ENCODE data around the gene NECTIN2.
"Not testable (repeated sequence)": the region's sequence is repeated elsewhere in the genome, so short reads cannot be mapped to it uniquely, and the experiment has no call there.

Gene NECTIN2

GRCh38 chr19:44908836-44909261 lies 62.8 kb downstream of the NECTIN2 start:
- no peaks in the 10 kb centered on the region for H3K79me2 ChIP-seq (ENCODE audit: low read length)
- H3K4me1 ChIP-seq (ENCODE audit: low read length): peaks cover 13% of the 10 kb centered on the region
- H2AFZ ChIP-seq (ENCODE audit: low read depth, low read length): no peak overlapping the region
- TF ChIP-seq, protein P1, sequence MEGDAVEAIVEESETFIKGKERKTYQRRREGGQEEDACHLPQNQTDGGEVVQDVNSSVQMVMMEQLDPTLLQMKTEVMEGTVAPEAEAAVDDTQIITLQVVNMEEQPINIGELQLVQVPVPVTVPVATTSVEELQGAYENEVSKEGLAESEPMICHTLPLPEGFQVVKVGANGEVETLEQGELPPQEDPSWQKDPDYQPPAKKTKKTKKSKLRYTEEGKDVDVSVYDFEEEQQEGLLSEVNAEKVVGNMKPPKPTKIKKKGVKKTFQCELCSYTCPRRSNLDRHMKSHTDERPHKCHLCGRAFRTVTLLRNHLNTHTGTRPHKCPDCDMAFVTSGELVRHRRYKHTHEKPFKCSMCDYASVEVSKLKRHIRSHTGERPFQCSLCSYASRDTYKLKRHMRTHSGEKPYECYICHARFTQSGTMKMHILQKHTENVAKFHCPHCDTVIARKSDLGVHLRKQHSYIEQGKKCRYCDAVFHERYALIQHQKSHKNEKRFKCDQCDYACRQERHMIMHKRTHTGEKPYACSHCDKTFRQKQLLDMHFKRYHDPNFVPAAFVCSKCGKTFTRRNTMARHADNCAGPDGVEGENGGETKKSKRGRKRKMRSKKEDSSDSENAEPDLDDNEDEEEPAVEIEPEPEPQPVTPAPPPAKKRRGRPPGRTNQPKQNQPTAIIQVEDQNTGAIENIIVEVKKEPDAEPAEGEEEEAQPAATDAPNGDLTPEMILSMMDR (IDR thresholded peaks at IDR 0.05; ENCODE audit: low read depth, low read length): no peak
- TF ChIP-seq EZH2phosphoT487 (IDR thresholded peaks at IDR 0.05; ENCODE audit: low read depth): no peak
- no peaks in the 10 kb centered on the region for H4K20me1 ChIP-seq (ENCODE audit: insufficient read depth, low read length)
- H3K9me3 ChIP-seq (ENCODE audit: insufficient read depth, low read length): no peaks in the 10 kb centered on the region
- H3K4me3 ChIP-seq (ENCODE audit: low read length): no peak overlapping the region
- H3K36me3 ChIP-seq (replicated peaks; ENCODE audit: low read depth, low read length): peaks cover 5% of the 10 kb centered on the region
- H3K4me2 ChIP-seq (ENCODE audit: low read length): no peak overlapping the region
- H3K9ac ChIP-seq (ENCODE audit: low read length): no peak overlapping the region
- peaks cover 2% of the 10 kb centered on the region; the same call in 1 of the 2 replicates for H3K27me3 ChIP-seq (ENCODE audit: low read depth, low read length)
- H3K27ac ChIP-seq (ENCODE audit: low read length): no peak overlapping the region

- Histone ChIP-seq H3K36me3 (replicated peaks; ENCODE audit: low read depth, low read length) (no peaks in the 10 kb centered on the region), H3K9me3 (ENCODE audit: insufficient read depth, low read length) (no peaks in the 10 kb centered on the region), H3K4me2 (ENCODE audit: low read length) (no peak overlapping the region), H2AFZ (ENCODE audit: low read depth, low read length) (no peak overlapping the region), H3K4me3 (ENCODE audit: low read length) (no peak overlapping the region), H3K9ac (ENCODE audit: low read length) (no peak overlapping the region), H3K27ac (ENCODE audit: low read length) (no peak overlapping the region), H3K79me2 (ENCODE audit: low read length) (no peaks in the 10 kb centered on the region), H3K4me1 (ENCODE audit: low read length) (peaks cover 18% of the 10 kb centered on the region), H4K20me1 (ENCODE audit: insufficient read depth, low read length) (no peaks in the 10 kb centered on the region), H3K27me3 (ENCODE audit: low read depth, low read length) (peaks cover 2% of the 10 kb centered on the region; the same call in 1 of the 2 replicates)
- TF ChIP-seq, protein P1 (IDR thresholded peaks at IDR 0.05; ENCODE audit: low read depth, low read length): no peak
- TF ChIP-seq EZH2phosphoT487 (IDR thresholded peaks at IDR 0.05; ENCODE audit: low read depth): no peak
These were observed 63.7 kb downstream of the NECTIN2 start for GRCh38 chr19:44909775-44910174.

GRCh38 chr19:44911896-44912295 lies 65.8 kb downstream of the NECTIN2 start:
- H3K4me1 ChIP-seq (ENCODE audit: low read length): peaks cover 21% of the 10 kb centered on the region
- not testable (repeated sequence) for H4K20me1 ChIP-seq (ENCODE audit: insufficient read depth, low read length); H3K4me2 ChIP-seq (ENCODE audit: low read length); H3K79me2 ChIP-seq (ENCODE audit: low read length); H3K4me3 ChIP-seq (ENCODE audit: low read length); H3K9me3 ChIP-seq (ENCODE audit: insufficient read depth, low read length); H2AFZ ChIP-seq (ENCODE audit: low read depth, low read length); H3K9ac ChIP-seq (ENCODE audit: low read length); H3K27ac ChIP-seq (ENCODE audit: low read length); H3K27me3 ChIP-seq (ENCODE audit: low read depth, low read length); H3K36me3 ChIP-seq (replicated peaks; ENCODE audit: low read depth, low read length)

GRCh38 chr19:44912854-44913253 lies 66.8 kb downstream of the NECTIN2 start:
- Histone ChIP-seq H3K27ac (ENCODE audit: low read length) (no peak overlapping the region), H3K9ac (ENCODE audit: low read length) (no peak overlapping the region), H4K20me1 (ENCODE audit: insufficient read depth, low read length) (no peaks in the 10 kb centered on the region), H2AFZ (ENCODE audit: low read depth, low read length) (no peak overlapping the region), H3K9me3 (ENCODE audit: insufficient read depth, low read length) (no peaks in the 10 kb centered on the region), H3K36me3 (replicated peaks; ENCODE audit: low read depth, low read length) (no peaks in the 10 kb centered on the region), H3K79me2 (ENCODE audit: low read length) (no peaks in the 10 kb centered on the region), H3K4me3 (ENCODE audit: low read length) (no peak overlapping the region), H3K4me1 (ENCODE audit: low read length) (peaks cover 21% of the 10 kb centered on the region), H3K4me2 (ENCODE audit: low read length) (no peak overlapping the region), H3K27me3 (ENCODE audit: low read depth, low read length) (peaks cover 2% of the 10 kb centered on the region; the same call in 1 of the 2 replicates)
- TF ChIP-seq, protein P1 (IDR thresholded peaks at IDR 0.05; ENCODE audit: low read depth, low read length): no peak
- TF ChIP-seq EZH2phosphoT487 (IDR thresholded peaks at IDR 0.05; ENCODE audit: low read depth): no peak

DNA sequence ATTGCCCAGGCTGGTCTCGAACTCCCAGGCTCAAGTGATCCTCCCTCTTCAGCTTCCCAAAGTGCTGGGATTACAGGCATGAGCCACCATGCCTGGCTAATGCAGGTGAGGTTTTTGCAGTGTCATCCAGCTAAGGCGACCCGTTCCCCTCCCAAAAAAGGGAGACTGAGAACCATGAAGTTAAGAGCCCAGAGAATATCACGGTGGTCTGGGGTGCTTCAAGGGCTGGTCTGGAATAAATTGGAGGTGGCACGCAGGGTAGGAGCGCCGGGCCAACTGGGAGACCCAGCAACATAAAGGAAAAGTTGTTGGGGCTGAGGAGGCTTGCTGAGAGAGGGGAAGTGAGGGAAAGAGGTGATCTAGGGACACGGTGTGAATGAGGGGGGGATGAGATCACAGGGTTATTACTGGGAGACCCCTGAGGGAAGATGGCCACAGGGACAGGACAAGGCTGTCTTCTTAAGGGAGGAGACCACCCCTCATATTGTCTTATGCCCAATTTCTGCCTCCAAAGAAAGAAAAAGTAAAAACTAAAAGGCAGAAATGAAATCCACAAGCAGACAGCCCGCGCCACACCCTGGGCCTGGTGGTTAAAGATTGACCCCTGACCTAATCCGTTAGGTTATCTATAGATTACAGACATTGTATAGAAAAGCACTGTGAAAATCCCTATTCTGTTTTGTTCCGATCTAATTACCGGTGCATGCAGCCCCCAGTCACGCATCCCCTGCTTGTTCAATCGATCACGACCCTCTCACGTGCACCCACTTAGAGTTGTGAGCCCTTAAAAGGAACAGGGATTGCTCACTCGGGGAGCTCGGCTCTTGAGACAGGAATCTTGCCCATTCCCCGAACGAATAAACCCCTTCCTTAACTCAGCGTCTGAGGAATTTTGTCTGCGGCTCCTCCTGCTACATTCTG lies 67.7 kb downstream of the NECTIN2 start:
- Histone ChIP-seq H3K4me3 (ENCODE audit: low read length) (peak overlapping the region; percentile 74), H3K9ac (ENCODE audit: low read length) (peak overlapping the region; percentile 81), H3K4me2 (ENCODE audit: low read length) (peak overlapping the region; percentile 85), H3K4me1 (ENCODE audit: low read length) (peaks cover 21% of the 10 kb centered on the region)
- H3K36me3 ChIP-seq (replicated peaks; ENCODE audit: low read depth, low read length); H3K27me3 ChIP-seq (ENCODE audit: low read depth, low read length); H3K27ac ChIP-seq (ENCODE audit: low read length); H4K20me1 ChIP-seq (ENCODE audit: insufficient read depth, low read length); H3K9me3 ChIP-seq (ENCODE audit: insufficient read depth, low read length); H3K79me2 ChIP-seq (ENCODE audit: low read length); H2AFZ ChIP-seq (ENCODE audit: low read depth, low read length): not testable (repeated sequence)

DNA sequence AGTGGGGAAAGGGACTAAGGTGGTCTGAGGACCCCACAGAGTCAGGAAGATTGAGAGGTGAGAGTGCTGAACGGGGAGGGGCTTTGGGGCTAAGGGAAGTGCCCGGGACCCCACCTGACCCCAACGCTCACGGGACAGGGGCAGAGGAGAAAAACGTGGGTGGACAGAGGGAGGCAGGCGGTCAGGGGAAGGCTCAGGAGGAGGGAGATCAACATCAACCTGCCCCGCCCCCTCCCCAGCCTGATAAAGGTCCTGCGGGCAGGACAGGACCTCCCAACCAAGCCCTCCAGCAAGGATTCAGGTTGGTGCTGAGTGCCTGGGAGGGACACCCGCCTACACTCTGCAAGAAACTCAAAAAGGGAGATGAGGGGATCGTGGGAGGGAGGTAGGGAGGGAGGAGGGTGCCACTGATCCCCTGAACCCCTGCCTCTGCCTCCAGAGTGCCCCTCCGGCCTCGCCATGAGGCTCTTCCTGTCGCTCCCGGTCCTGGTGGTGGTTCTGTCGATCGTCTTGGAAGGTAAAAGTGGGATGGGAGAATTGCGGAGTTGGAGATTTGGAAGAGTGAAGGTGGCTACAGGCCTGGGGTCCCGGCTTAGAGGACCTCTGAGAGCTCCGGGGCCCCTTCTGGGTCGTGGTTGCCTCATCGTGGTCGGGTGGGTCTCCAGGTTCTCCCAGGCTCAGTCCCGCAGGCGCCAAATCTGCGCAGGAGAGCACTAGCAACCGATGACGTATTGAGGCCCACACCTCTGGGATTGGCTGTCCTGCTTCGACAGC lies 68.5 kb downstream of the NECTIN2 start, which contains the start of gene APOC1:
Gene APOC1, plus strand, starts transcription at position 176 of the 774 bp plus-strand sequence. Its CDS starts 284 bp downstream, at position 460.
- not testable (repeated sequence) for H3K9me3 ChIP-seq (ENCODE audit: insufficient read depth, low read length); H4K20me1 ChIP-seq (ENCODE audit: insufficient read depth, low read length); H3K27me3 ChIP-seq (ENCODE audit: low read depth, low read length); H3K36me3 ChIP-seq (replicated peaks; ENCODE audit: low read depth, low read length); H3K79me2 ChIP-seq (ENCODE audit: low read length)
- Histone ChIP-seq H3K27ac (ENCODE audit: low read length) (peak within 1 kb of the TSS; percentile 48), H3K4me2 (ENCODE audit: low read length) (peak within 1 kb of the TSS; percentile 85), H3K4me3 (ENCODE audit: low read length) (peak within 1 kb of the TSS; percentile 74), H2AFZ (ENCODE audit: low read depth, low read length) (peak within 1 kb of the TSS; percentile 89), H3K9ac (ENCODE audit: low read length) (peak within 1 kb of the TSS; percentile 81), H3K4me1 (ENCODE audit: low read length) (peaks cover 21% of the 10 kb centered on the region)
